WTC11 (cell line): ENCODE measurements around the gene PITPNM3. TPM values are rescaled to one million over a fixed set of nuclear protein-coding genes. Genes with fewer than 3 reads are reported as not detected.

Experiments used
- ATAC-seq: fragments of 200-7000 bp; cut with Tn5 transposase; 2 replicates; pipeline ENCODE4 v1.10.0; 2021; ENCODE audit warnings: mild to moderate bottlenecking, moderate library complexity
- CTCF ChIA-PET: fragments of 300-600 bp; sonication (Branson Sonifier 250); formaldehyde crosslinking; loops from one replicate; lab custom pipeline; 2021; ENCODE audit warnings: antibody characterized with exemption; lab: Charles Lee
- POLR2A ChIA-PET: fragments of 350-600 bp; sonication (Branson Sonifier 250); formaldehyde crosslinking; loops from one replicate; lab custom pipeline; 2021; ENCODE audit warnings: antibody characterized with exemption; lab: Charles Lee
- DNase-seq: peaks from one replicate; pipeline ENCODE4 v3.0.0; 2021; ENCODE audit warnings: low spot score
- H3K27ac Mint-ChIP-seq: 2 replicates; pipeline ENCODE4 v1.8.0; 2021; ENCODE audit warnings: mixed read lengths
- H3K27me3 Mint-ChIP-seq: 2 replicates; pipeline ENCODE4 v1.8.0; 2021; ENCODE audit warnings: low read depth, mild to moderate bottlenecking, moderate library complexity, mixed read lengths
- H3K36me3 Mint-ChIP-seq: 2 replicates; pipeline ENCODE4 v1.8.0; 2021; ENCODE audit warnings: mixed read lengths
- H3K4me1 Mint-ChIP-seq: 2 replicates; pipeline ENCODE4 v1.8.0; 2022; ENCODE audit warnings: mixed read lengths
- H3K4me3 Mint-ChIP-seq: 2 replicates; pipeline ENCODE4 v1.8.0; 2021; ENCODE audit warnings: mild to moderate bottlenecking, moderate library complexity, mixed read lengths
- H3K9me3 Mint-ChIP-seq: 2 replicates; pipeline ENCODE4 v1.8.0; 2021; ENCODE audit warnings: mixed read lengths
- ARID4B ChIP-seq: sonication (generic); formaldehyde crosslinking; IDR thresholded peaks from 2 replicates; pipeline ENCODE4 v1.8.0; 2023; ENCODE audit warnings: missing genetic modification reagents, mild to moderate bottlenecking, borderline replicate concordance
- ELF4 ChIP-seq: sonication (generic); formaldehyde crosslinking; IDR thresholded peaks from 2 replicates; pipeline ENCODE4 v1.8.1; 2022; ENCODE audit warnings: low read depth, mild to moderate bottlenecking, moderate library complexity, missing genetic modification reagents
- ESRRA ChIP-seq: sonication (generic); formaldehyde crosslinking; IDR thresholded peaks from 2 replicates; pipeline ENCODE4 v1.8.1; 2022; ENCODE audit warnings: mild to moderate bottlenecking, missing genetic modification reagents, borderline replicate concordance
- MAX ChIP-seq: sonication (generic); formaldehyde crosslinking; IDR thresholded peaks from 2 replicates; pipeline ENCODE4 v1.8.0; 2022; ENCODE audit warnings: mild to moderate bottlenecking, missing genetic modification reagents
- NFATC4 ChIP-seq: fragments of 250-450 bp; sonication (Bioruptor Pico); IDR thresholded peaks from 2 replicates; pipeline ENCODE4 v1.9.0; 2021; ENCODE audit warnings: mild to moderate bottlenecking
- NFYB ChIP-seq: sonication (generic); formaldehyde crosslinking; conservative IDR thresholded peaks from 2 replicates; pipeline ENCODE4 v1.8.0; 2022; ENCODE audit warnings: low read depth, missing genetic modification reagents
- NR1H2 ChIP-seq: sonication (generic); formaldehyde crosslinking; IDR thresholded peaks from 2 replicates; pipeline ENCODE4 v1.9.0; 2021; ENCODE audit warnings: mild to moderate bottlenecking, moderate library complexity, missing genetic modification reagents
- NR3C1 ChIP-seq: sonication (generic); formaldehyde crosslinking; conservative IDR thresholded peaks from 2 replicates; pipeline ENCODE4 v1.8.1; 2023; ENCODE audit warnings: low read depth, mild to moderate bottlenecking, missing genetic modification reagents
- OVOL2 ChIP-seq: fragments of 250-450 bp; sonication (Bioruptor Pico); IDR thresholded peaks from 2 replicates; pipeline ENCODE4 v1.9.0; 2021; ENCODE audit warnings: mild to moderate bottlenecking, borderline replicate concordance
- RELA ChIP-seq: sonication (generic); formaldehyde crosslinking; IDR thresholded peaks from 2 replicates; pipeline ENCODE4 v1.8.1; 2022; ENCODE audit warnings: missing genetic modification reagents, mild to moderate bottlenecking, borderline replicate concordance
- SMAD3 ChIP-seq: sonication (generic); formaldehyde crosslinking; IDR thresholded peaks from 2 replicates; pipeline ENCODE4 v1.8.0; 2022; ENCODE audit warnings: missing genetic modification reagents, mild to moderate bottlenecking, borderline replicate concordance
- SMAD4 ChIP-seq: sonication (generic); formaldehyde crosslinking; IDR thresholded peaks from 2 replicates; pipeline ENCODE4 v1.8.0; 2022; ENCODE audit warnings: mild to moderate bottlenecking, missing genetic modification reagents
- TP53 ChIP-seq: sonication (generic); formaldehyde crosslinking; IDR thresholded peaks from 2 replicates; pipeline ENCODE4 v1.8.1; 2023; ENCODE audit warnings: mild to moderate bottlenecking, missing genetic modification reagents
- ZNF121 ChIP-seq: sonication (generic); formaldehyde crosslinking; IDR thresholded peaks from 2 replicates; pipeline ENCODE4 v1.8.0; 2023; ENCODE audit warnings: missing genetic modification reagents
- ZNF263 ChIP-seq: sonication (generic); formaldehyde crosslinking; IDR thresholded peaks from 2 replicates; pipeline ENCODE4 v1.8.1; 2022; ENCODE audit warnings: low read depth, mild to moderate bottlenecking, moderate library complexity, missing genetic modification reagents
- ZNF396 ChIP-seq: fragments of 250-450 bp; sonication (Bioruptor Pico); IDR thresholded peaks from 2 replicates; pipeline ENCODE4 v1.8.0; 2021; ENCODE audit warnings: mild to moderate bottlenecking, moderate library complexity, borderline replicate concordance
- ZNF425 ChIP-seq: fragments of 250-450 bp; sonication (Bioruptor Pico); conservative IDR thresholded peaks from 2 replicates; pipeline ENCODE4 v1.9.0; 2021; ENCODE audit warnings: mild to moderate bottlenecking
- total RNA-seq: library from RNA; stranded (reverse); gene quantifications from 3 replicates; pipeline ENCODE4 v1.2.3, GENCODE V29; 2021
- TF ChIP-seq, protein P1 (sequence below): sonication (generic); formaldehyde crosslinking; IDR thresholded peaks from 2 replicates; pipeline ENCODE4 v1.8.0; 2022; ENCODE audit warnings: missing genetic modification reagents
- TF ChIP-seq, protein P2 (sequence below): sonication (generic); formaldehyde crosslinking; IDR thresholded peaks from 2 replicates; pipeline ENCODE4 v1.8.1; 2023; ENCODE audit warnings: mild to moderate bottlenecking, moderate library complexity, missing genetic modification reagents
- TF ChIP-seq, protein P3 (sequence below): fragments of 250-450 bp; sonication (Bioruptor Pico); IDR thresholded peaks from 2 replicates; pipeline ENCODE4 v1.9.0; 2021; ENCODE audit warnings: moderate library complexity, mild to moderate bottlenecking, inconsistent platforms, borderline replicate concordance

Gene PITPNM3
- total RNA-seq, 1 experiment from 2014 or later = 2.8 TPM

GRCh38 chr17:6525731-6526130, 30.6 kb downstream of the PITPNM3 start:
- ATAC-seq (no peak), DNase-seq (no peak)
- no peaks in the 10 kb centered on the region; the same call in 1 of the 2 replicates for H3K27me3 Mint-ChIP-seq
- peaks cover 17% of the 10 kb centered on the region for H3K4me1 Mint-ChIP-seq
- no peak overlapping the region for H3K4me3 Mint-ChIP-seq
- TF ChIP-seq NR3C1 (CRISPR knock-in tag) (no peak), ZNF263 (CRISPR knock-in tag) (no peak), NFATC4 (CRISPR knock-in tag) (no peak), NFYB (no peak), RELA (no peak), ZNF425 (CRISPR knock-in tag) (no peak), MAX (no peak), ZNF396 (CRISPR knock-in tag) (no peak), SMAD4 (CRISPR knock-in tag) (no peak), ZNF121 (CRISPR knock-in tag) (no peak), TP53 (CRISPR knock-in tag) (no peak), SMAD3 (CRISPR knock-in tag) (no peak), ARID4B (CRISPR knock-in tag) (no peak), NR1H2 (CRISPR knock-in tag) (no peak), ELF4 (CRISPR knock-in tag) (no peak), ESRRA (no peak), OVOL2 (CRISPR knock-in tag) (no peak)
- TF ChIP-seq, protein P1, sequence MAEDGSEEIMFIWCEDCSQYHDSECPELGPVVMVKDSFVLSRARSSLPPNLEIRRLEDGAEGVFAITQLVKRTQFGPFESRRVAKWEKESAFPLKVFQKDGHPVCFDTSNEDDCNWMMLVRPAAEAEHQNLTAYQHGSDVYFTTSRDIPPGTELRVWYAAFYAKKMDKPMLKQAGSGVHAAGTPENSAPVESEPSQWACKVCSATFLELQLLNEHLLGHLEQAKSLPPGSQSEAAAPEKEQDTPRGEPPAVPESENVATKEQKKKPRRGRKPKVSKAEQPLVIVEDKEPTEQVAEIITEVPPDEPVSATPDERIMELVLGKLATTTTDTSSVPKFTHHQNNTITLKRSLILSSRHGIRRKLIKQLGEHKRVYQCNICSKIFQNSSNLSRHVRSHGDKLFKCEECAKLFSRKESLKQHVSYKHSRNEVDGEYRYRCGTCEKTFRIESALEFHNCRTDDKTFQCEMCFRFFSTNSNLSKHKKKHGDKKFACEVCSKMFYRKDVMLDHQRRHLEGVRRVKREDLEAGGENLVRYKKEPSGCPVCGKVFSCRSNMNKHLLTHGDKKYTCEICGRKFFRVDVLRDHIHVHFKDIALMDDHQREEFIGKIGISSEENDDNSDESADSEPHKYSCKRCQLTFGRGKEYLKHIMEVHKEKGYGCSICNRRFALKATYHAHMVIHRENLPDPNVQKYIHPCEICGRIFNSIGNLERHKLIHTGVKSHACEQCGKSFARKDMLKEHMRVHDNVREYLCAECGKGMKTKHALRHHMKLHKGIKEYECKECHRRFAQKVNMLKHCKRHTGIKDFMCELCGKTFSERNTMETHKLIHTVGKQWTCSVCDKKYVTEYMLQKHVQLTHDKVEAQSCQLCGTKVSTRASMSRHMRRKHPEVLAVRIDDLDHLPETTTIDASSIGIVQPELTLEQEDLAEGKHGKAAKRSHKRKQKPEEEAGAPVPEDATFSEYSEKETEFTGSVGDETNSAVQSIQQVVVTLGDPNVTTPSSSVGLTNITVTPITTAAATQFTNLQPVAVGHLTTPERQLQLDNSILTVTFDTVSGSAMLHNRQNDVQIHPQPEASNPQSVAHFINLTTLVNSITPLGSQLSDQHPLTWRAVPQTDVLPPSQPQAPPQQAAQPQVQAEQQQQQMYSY = no peak
- TF ChIP-seq, protein P2, sequence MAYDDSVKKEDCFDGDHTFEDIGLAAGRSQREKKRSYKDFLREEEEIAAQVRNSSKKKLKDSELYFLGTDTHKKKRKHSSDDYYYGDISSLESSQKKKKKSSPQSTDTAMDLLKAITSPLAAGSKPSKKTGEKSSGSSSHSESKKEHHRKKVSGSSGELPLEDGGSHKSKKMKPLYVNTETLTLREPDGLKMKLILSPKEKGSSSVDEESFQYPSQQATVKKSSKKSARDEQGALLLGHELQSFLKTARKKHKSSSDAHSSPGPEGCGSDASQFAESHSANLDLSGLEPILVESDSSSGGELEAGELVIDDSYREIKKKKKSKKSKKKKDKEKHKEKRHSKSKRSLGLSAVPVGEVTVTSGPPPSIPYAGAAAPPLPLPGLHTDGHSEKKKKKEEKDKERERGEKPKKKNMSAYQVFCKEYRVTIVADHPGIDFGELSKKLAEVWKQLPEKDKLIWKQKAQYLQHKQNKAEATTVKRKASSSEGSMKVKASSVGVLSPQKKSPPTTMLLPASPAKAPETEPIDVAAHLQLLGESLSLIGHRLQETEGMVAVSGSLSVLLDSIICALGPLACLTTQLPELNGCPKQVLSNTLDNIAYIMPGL (CRISPR knock-in tag) = no peak
- TF ChIP-seq, protein P3, sequence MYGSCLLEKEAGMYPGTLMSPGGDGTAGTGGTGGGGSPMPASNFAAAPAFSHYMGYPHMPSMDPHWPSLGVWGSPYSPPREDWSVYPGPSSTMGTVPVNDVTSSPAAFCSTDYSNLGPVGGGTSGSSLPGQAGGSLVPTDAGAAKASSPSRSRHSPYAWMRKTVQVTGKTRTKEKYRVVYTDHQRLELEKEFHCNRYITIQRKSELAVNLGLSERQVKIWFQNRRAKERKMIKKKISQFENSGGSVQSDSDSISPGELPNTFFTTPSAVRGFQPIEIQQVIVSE (CRISPR knock-in tag) = no peak
- H3K36me3 Mint-ChIP-seq = 0 out of 2 replicates have a peak, but pooled peaks cover under 1% of the 10 kb centered on the region
- peaks cover 11% of the 10 kb centered on the region for H3K9me3 Mint-ChIP-seq
- ChIA-PET CTCF (interaction anchor here (0.9 to 2.9 kb wide), 5 partner anchors 29 to 72 kb away, joined by 3 to 15 read pairs (median 3); no protein-coding TSS in a partner anchor), POLR2A (no interaction called here)
- H3K27ac Mint-ChIP-seq = no peak overlapping the region
